AG09309 (cell line): Measurements from ENCODE around the gene PPP1R14D.

Experiments used
- DNase-seq: peaks from one replicate; pipeline ENCODE4 v3.0.0-alpha.2; 2010; ENCODE audit warnings: low read depth
- H3K4me3 ChIP-seq: 2 replicates; pipeline ENCODE4 v1.5.1; 2011; ENCODE audit warnings: mild to moderate bottlenecking, low read depth, low read length, moderate library complexity; ENCODE audit not compliant: control insufficient read depth
- TF ChIP-seq, protein P1 (sequence below): IDR thresholded peaks from 2 replicates; pipeline ENCODE4 v1.5.1; 2011; ENCODE audit warnings: mild to moderate bottlenecking, low read depth, low read length, inconsistent platforms; ENCODE audit not compliant: insufficient read depth, control insufficient read depth; ENCODE audit errors: missing control alignments

Gene PPP1R14D

GRCh38 chr15:40844696-40845030, 16.2 kb upstream of the PPP1R14D start:
- DNase-seq, result no peak
- H3K4me3 ChIP-seq, result peak overlapping the region; percentile 31
- TF ChIP-seq, protein P1, sequence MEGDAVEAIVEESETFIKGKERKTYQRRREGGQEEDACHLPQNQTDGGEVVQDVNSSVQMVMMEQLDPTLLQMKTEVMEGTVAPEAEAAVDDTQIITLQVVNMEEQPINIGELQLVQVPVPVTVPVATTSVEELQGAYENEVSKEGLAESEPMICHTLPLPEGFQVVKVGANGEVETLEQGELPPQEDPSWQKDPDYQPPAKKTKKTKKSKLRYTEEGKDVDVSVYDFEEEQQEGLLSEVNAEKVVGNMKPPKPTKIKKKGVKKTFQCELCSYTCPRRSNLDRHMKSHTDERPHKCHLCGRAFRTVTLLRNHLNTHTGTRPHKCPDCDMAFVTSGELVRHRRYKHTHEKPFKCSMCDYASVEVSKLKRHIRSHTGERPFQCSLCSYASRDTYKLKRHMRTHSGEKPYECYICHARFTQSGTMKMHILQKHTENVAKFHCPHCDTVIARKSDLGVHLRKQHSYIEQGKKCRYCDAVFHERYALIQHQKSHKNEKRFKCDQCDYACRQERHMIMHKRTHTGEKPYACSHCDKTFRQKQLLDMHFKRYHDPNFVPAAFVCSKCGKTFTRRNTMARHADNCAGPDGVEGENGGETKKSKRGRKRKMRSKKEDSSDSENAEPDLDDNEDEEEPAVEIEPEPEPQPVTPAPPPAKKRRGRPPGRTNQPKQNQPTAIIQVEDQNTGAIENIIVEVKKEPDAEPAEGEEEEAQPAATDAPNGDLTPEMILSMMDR, result no peak

DNA sequence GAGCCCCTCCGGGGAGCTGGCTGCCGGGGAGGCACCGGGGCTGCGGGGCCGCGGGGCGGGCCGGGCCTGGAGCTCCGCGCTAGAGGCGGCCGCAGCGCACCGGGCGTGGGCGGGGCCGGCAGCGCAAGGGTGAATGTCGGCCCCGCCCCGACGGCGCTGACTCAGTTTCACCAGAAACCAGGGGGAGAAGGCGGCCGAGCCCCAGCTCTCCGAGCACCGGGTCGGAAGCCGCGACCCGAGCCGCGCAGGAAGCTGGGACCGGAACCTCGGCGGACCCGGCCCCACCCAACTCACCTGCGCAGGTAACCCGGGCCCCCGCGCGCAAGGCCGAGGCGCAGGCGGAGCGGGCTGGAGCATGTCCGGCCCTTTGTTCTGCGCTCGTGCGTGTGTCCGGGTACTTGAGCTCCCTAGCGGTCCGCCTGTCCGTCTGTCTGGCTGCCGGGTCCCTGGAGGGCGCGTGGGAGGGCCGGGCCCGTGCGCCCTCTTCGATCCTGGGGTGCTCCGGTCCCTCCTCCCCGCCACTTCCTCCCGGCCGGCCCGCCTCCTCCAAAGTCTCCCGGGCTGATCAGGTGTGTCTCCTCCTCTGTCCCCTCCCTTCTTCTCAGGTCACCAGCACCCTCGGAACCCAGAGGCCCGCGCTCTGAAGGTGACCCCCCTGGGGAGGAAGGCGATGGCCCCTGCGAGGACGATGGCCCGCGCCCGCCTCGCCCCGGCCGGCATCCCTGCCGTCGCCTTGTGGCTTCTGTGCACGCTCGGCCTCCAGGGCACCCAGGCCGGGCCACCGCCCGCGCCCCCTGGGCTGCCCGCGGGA, 15.6 kb upstream of the PPP1R14D start, which contains the start of gene SPINT1:
TSS of gene SPINT1 (plus strand) at position 164 of the 811 bp plus-strand sequence. CDS start at position 671, 507 bp downstream.
- no peak for DNase-seq
- TF ChIP-seq, protein P1, result no peak
- peak within 1 kb of the TSS; percentile 31 for H3K4me3 ChIP-seq

- H3K4me3 ChIP-seq, result no peak overlapping the region
- TF ChIP-seq, protein P1, result no peak
- no peak for DNase-seq
Observed at GRCh38 chr15:40843261-40843884, 14.9 kb upstream of the PPP1R14D start.

GRCh38 chr15:40841741-40842140, 13.2 kb upstream of the PPP1R14D start:
- DNase-seq, result no peak
- no peak overlapping the region for H3K4me3 ChIP-seq
- TF ChIP-seq, protein P1, result no peak

- TF ChIP-seq, protein P1, result no peak
- no peak overlapping the region for H3K4me3 ChIP-seq
- DNase-seq, result no peak
Observed at GRCh38 chr15:40838756-40839155, 10.2 kb upstream of the PPP1R14D start.

- TF ChIP-seq, protein P1, result no peak
- no peak overlapping the region for H3K4me3 ChIP-seq
- DNase-seq, result no peak
Observed at GRCh38 chr15:40836020-40836419, 7.5 kb upstream of the PPP1R14D start.
